CD4-positive, alpha-beta T cell treated with Interleukin-1 beta for 1 hour (primary cell): ENCODE results near the gene FCGR1A.
"Not testable (repeated sequence)": the region's sequence is repeated elsewhere in the genome, so short reads cannot be mapped to it uniquely, and the experiment has no call there.

ENCODE experiments used
- DNase-seq, 2 donors: peaks; one replicate each; pipeline ENCODE4 v3.0.0-alpha.2; 2020 to 2022

The FCGR1A gene

DNA sequence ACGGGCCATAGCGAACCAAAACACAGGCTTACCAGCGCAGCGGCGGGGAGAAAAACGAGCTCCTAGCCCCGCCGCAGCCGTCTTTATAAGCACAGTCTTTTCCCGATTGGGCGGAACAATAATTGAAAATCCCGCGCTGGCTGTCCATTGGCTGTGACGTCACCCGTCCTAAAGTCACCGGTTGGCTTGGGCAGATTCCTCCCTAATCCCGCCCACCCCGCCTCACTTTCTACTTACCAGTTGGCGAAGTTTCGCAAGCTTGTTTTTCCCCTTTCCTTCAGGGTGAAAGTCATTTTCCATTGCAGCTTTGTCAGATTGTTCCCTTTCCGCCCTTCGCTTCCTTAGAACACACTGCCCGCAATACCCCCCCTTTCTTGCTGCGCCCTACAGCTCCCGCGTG, 58.7 kb downstream of the FCGR1A start:
- not testable (repeated sequence) for DNase-seq
